GM19328 (cell line): ENCODE measurements around the gene TSHZ2.

Experiments
- ATAC-seq: cut with Tn5 transposase; IDR thresholded peaks from one replicate; pipeline ENCODE4 v1.9.1; 2021; ENCODE audit warnings: mild to moderate bottlenecking, moderate library complexity; ENCODE audit not compliant: unreplicated experiment

Gene TSHZ2

GRCh38 chr20:52972190-52972937 lies at the start of gene TSHZ2:
TSHZ2 (plus strand) TSS chr20:52972358; CDS start chr20:52973294, 936 bp downstream.
- no peak for ATAC-seq

GRCh38 chr20:52922436-52922835 lies 49.7 kb upstream of the TSHZ2 start:
- no peak for ATAC-seq

GRCh38 chr20:52923123-52923937 lies 48.8 kb upstream of the TSHZ2 start:
- ATAC-seq: no peak

GRCh38 chr20:52924411-52925271 lies 47.5 kb upstream of the TSHZ2 start:
- no peak for ATAC-seq

GRCh38 chr20:52926505-52926904 lies 45.7 kb upstream of the TSHZ2 start:
- no peak for ATAC-seq

GRCh38 chr20:52933867-52934266 lies 38.3 kb upstream of the TSHZ2 start:
- no peak for ATAC-seq

GRCh38 chr20:52936351-52937340 lies 35.5 kb upstream of the TSHZ2 start:
- ATAC-seq: no peak

- ATAC-seq: no peak
These were observed 34.5 kb upstream of the TSHZ2 start for GRCh38 chr20:52937591-52938100.

- ATAC-seq: no peak
These were observed 33.0 kb upstream of the TSHZ2 start for GRCh38 chr20:52939141-52939540.

- ATAC-seq: no peak
These were observed 30.4 kb upstream of the TSHZ2 start for GRCh38 chr20:52941808-52942207.

GRCh38 chr20:52943185-52943841 lies 28.8 kb upstream of the TSHZ2 start:
- ATAC-seq: no peak

- no peak for ATAC-seq
These were observed 26.9 kb upstream of the TSHZ2 start for GRCh38 chr20:52945268-52945667.

- ATAC-seq: no peak
These were observed 26.2 kb upstream of the TSHZ2 start for GRCh38 chr20:52945862-52946522.

GRCh38 chr20:52948491-52948890 lies 23.7 kb upstream of the TSHZ2 start:
- no peak for ATAC-seq

GRCh38 chr20:52953020-52953419 lies 19.1 kb upstream of the TSHZ2 start:
- ATAC-seq: no peak

GRCh38 chr20:52954849-52955248 lies 17.3 kb upstream of the TSHZ2 start:
- ATAC-seq: no peak

- ATAC-seq: no peak
These were observed 13.9 kb upstream of the TSHZ2 start for GRCh38 chr20:52958211-52958610.

- no peak for ATAC-seq
These were observed 13.0 kb upstream of the TSHZ2 start for GRCh38 chr20:52959125-52959524.

GRCh38 chr20:52962183-52962582 lies 10.0 kb upstream of the TSHZ2 start:
- ATAC-seq: no peak
